Keratinocyte (primary cell): ENCODE results near the gene COL11A1. TPM values are rescaled to one million over a fixed set of nuclear protein-coding genes. Genes with fewer than 3 reads are reported as not detected.

Source experiments
- DNase-seq: peaks from one replicate; pipeline ENCODE4 v3.0.0-alpha.2; 2011; ENCODE audit warnings: low read depth, missing footprints, low spot score
- FAIRE-seq: peaks from 2 replicates; lab custom pipeline; 2011; peaks lifted over from hg19 to GRCh38; lab: Jason Lieb, UNC
- H2AFZ ChIP-seq: 2 replicates; pipeline ENCODE4 v1.6.0; 2012; ENCODE audit warnings: low read length, control low read depth, inconsistent platforms; ENCODE audit not compliant: control insufficient read depth
- H3K27ac ChIP-seq: 2 replicates; pipeline ENCODE4 v1.5.1; 2011; ENCODE audit warnings: low read length; ENCODE audit not compliant: control insufficient read depth, insufficient read depth
- H3K27me3 ChIP-seq: 3 replicates; pipeline ENCODE4 v1.6.0; 2011; ENCODE audit warnings: low read length; ENCODE audit not compliant: control insufficient read depth, insufficient read depth; ENCODE audit errors: extremely low read depth
- H3K36me3 ChIP-seq, 2 experiments: 2 replicates in 1 of 2; 3 replicates in 1 of 2; pipeline ENCODE4 v1.5.1; 2011; ENCODE audit warnings: low read length in 2 of 2, mild to moderate bottlenecking in 1 of 2; ENCODE audit not compliant: control insufficient read depth in 2 of 2, insufficient read depth in 2 of 2; ENCODE audit errors: extremely low read depth in 1 of 2
- H3K4me1 ChIP-seq: 3 replicates; pipeline ENCODE4 v1.5.1; 2011; ENCODE audit warnings: low read length; ENCODE audit not compliant: control insufficient read depth, insufficient read depth; ENCODE audit errors: extremely low read depth
- H3K4me2 ChIP-seq: 3 replicates; pipeline ENCODE4 v1.6.0; 2011; ENCODE audit warnings: low read depth, low read length; ENCODE audit not compliant: control insufficient read depth, insufficient read depth; ENCODE audit errors: extremely low read depth
- H3K4me3 ChIP-seq, 3 experiments: fragments of 200-600 bp in 1 of 3; sonication (generic) in 1 of 3; 2 replicates in 2 of 3; 3 replicates in 1 of 3; pipeline ENCODE4 v1.5.1; 2011 to 2016; ENCODE audit warnings: low read length in 3 of 3, mild to moderate bottlenecking in 3 of 3, control low read depth in 2 of 3, inconsistent platforms in 1 of 3, low read depth in 1 of 3, mixed read lengths in 1 of 3, mixed run types in 1 of 3, moderate library complexity in 1 of 3; ENCODE audit not compliant: control insufficient read depth in 2 of 3, insufficient read depth in 2 of 3; ENCODE audit errors: extremely low read depth in 1 of 3
- H3K79me2 ChIP-seq: 2 replicates; pipeline ENCODE4 v1.6.0; 2012; ENCODE audit warnings: low read length; ENCODE audit not compliant: control insufficient read depth, insufficient read depth
- H3K9ac ChIP-seq: 3 replicates; pipeline ENCODE4 v1.6.0; 2011; ENCODE audit warnings: low read length; ENCODE audit not compliant: control insufficient read depth, insufficient read depth; ENCODE audit errors: extremely low read depth
- H3K9me1 ChIP-seq: 3 replicates; pipeline ENCODE4 v1.6.0; 2011; ENCODE audit warnings: low read length; ENCODE audit not compliant: control insufficient read depth, insufficient read depth; ENCODE audit errors: extremely low read depth
- H3K9me3 ChIP-seq: 2 replicates; pipeline ENCODE4 v1.5.1; 2012; ENCODE audit warnings: low read depth, low read length; ENCODE audit not compliant: control insufficient read depth
- H4K20me1 ChIP-seq: 3 replicates; pipeline ENCODE4 v1.6.0; 2011; ENCODE audit warnings: low read length; ENCODE audit not compliant: control insufficient read depth, insufficient read depth; ENCODE audit errors: extremely low read depth
- CTCF ChIP-seq, 3 experiments: IDR thresholded peaks in 1 of 3; conservative IDR thresholded peaks in 1 of 3; optimal IDR thresholded peaks in 1 of 3; 2 replicates in 2 of 3; 3 replicates in 1 of 3; pipeline versions ENCODE3 to v1.5.1; 2011; ENCODE audit warnings: low read length in 3 of 3, mild to moderate bottlenecking in 3 of 3, moderate library complexity in 2 of 3, control low read depth in 1 of 3, inconsistent platforms in 1 of 3; ENCODE audit not compliant: insufficient read depth in 2 of 3; ENCODE audit errors: extremely low read depth in 1 of 3
- EZH2 ChIP-seq: IDR thresholded peaks from one replicate; pipeline ENCODE4 v1.6.1; 2012; ENCODE audit warnings: inconsistent platforms, mild to moderate bottlenecking, low read length, moderate library complexity
- dilution Hi-C: fragments of 300-500 bp; cut with MboI; formaldehyde crosslinking; loops from one replicate; pipeline ENCODE4 v1.7.0; 2020; ENCODE audit warnings: low sequenced_read_pairs; ENCODE audit not compliant: extremely low pct_ligation_motif_present
- polyA plus RNA-seq, 5 experiments: library from polyadenylated mRNA; depleted of rRNA in 3 of 5; stranded (reverse) in 3 of 5; stranded (forward) in 1 of 5; unstranded in 1 of 5; fragments of >200 nt; gene quantifications; 1 replicate in 1 of 5; 2 replicates in 3 of 5; 3 replicates in 1 of 5; pipeline versions ENCODE4 v1.2.1 to v1.2.3, GENCODE V29; 2011 to 2012; ENCODE audit warnings: missing spikeins in 2 of 5, low read depth in 1 of 5, low replicate concordance in 1 of 5

The COL11A1 gene
- polyA plus RNA-seq, 1 donor (not counting 4 experiments of a cell fraction or from before 2014, with no cell fraction given), result 0.37 TPM

- no peaks in the 10 kb centered on the region for H3K79me2 ChIP-seq
- no peaks in the 10 kb centered on the region for H4K20me1 ChIP-seq
- no peaks in the 10 kb centered on the region for H3K36me3 ChIP-seq
- no peaks in the 10 kb centered on the region for H3K9me1 ChIP-seq
- DNase-seq, result no peak
- peak overlapping the region; percentile 4 to 55 (median 20) for H3K4me3 ChIP-seq
- no peak for FAIRE-seq
- peaks cover 7% of the 10 kb centered on the region for H3K27me3 ChIP-seq
- H2AFZ ChIP-seq, result peak overlapping the region; percentile 55
- H3K9ac ChIP-seq, result no peak overlapping the region
- H3K4me2 ChIP-seq, result peak overlapping the region; percentile 62
- H3K9me3 ChIP-seq, result no peaks in the 10 kb centered on the region
- no peak overlapping the region for H3K27ac ChIP-seq
- TF ChIP-seq CTCF (optimal IDR thresholded peaks at IDR 0.05 in 1 of 3, IDR thresholded peaks at IDR 0.05 in 1 of 3, conservative IDR thresholded peaks at IDR 0.05 in 1 of 3; ENCODE audit: extremely low read depth in 1 of 3, insufficient read depth in 2 of 3, low read length in 3 of 3) (peak; percentile 32 to 43 (median 33)), EZH2 (no peak)
- dilution Hi-C loops, result no loop called here
- peaks cover 3% of the 10 kb centered on the region for H3K4me1 ChIP-seq
Observed at GRCh38 chr1:103106426-103107341, 1.6 kb downstream of the COL11A1 start.

- dilution Hi-C loops, result no loop called here
- Histone ChIP-seq H2AFZ (no peak overlapping the region), H3K79me2 (no peaks in the 10 kb centered on the region), H3K27ac (no peak overlapping the region), H3K36me3 (no peaks in the 10 kb centered on the region), H3K9me1 (no peaks in the 10 kb centered on the region), H3K9ac (no peak overlapping the region), H3K4me2 (no peak overlapping the region), H3K27me3 (no peaks in the 10 kb centered on the region), H4K20me1 (no peaks in the 10 kb centered on the region), H3K4me3 (no peak overlapping the region), H3K4me1 (no peaks in the 10 kb centered on the region), H3K9me3 (no peaks in the 10 kb centered on the region)
- FAIRE-seq (no peak), DNase-seq (no peak)
- TF ChIP-seq EZH2, result no peak
- TF ChIP-seq CTCF (optimal IDR thresholded peaks at IDR 0.05 in 1 of 3, IDR thresholded peaks at IDR 0.05 in 1 of 3, conservative IDR thresholded peaks at IDR 0.05 in 1 of 3; ENCODE audit: extremely low read depth in 1 of 3, insufficient read depth in 2 of 3, low read length in 3 of 3), result no peak
Observed at GRCh38 chr1:103101399-103101798, 6.9 kb downstream of the COL11A1 start.
